GM19239 (cell line): ENCODE data around the gene HNRNPC.
A peak's percentile ranks its signal among the peaks of the same experiment; 100 is the strongest.
"Not testable (repeated sequence)": the region's sequence is repeated elsewhere in the genome, so short reads cannot be mapped to it uniquely, and the experiment has no call there.

Experiments used
- DNase-seq: peaks from one replicate; pipeline ENCODE4 v3.0.0; 2011; ENCODE audit warnings: low spot score; ENCODE audit not compliant: insufficient read length
- FAIRE-seq: peaks from 2 replicates; lab custom pipeline; 2011; peaks lifted over from hg19 to GRCh38; lab: Jason Lieb, UNC

HNRNPC gene

GRCh38 chr14:21248739-21249411 is 20.4 kb downstream of the HNRNPC start:
- FAIRE-seq, result no peak

GRCh38 chr14:21248338-21248737 is 20.9 kb downstream of the HNRNPC start:
- DNase-seq (no peak), FAIRE-seq (no peak)

More at GRCh38 chr14:21248739-21249411, 20.4 kb downstream of the HNRNPC start:
- no peak for DNase-seq

GRCh38 chr14:21245813-21246212 is 23.4 kb downstream of the HNRNPC start:
- no peak for FAIRE-seq

GRCh38 chr14:21244544-21244943 is 24.7 kb downstream of the HNRNPC start:
- FAIRE-seq, result no peak
- no peak for DNase-seq

More at GRCh38 chr14:21245813-21246212, 23.4 kb downstream of the HNRNPC start:
- DNase-seq, result no peak

- no peak for DNase-seq
Observed at GRCh38 chr14:21241218-21241819, 27.9 kb downstream of the HNRNPC start.

GRCh38 chr14:21240417-21240816 is 28.8 kb downstream of the HNRNPC start:
- DNase-seq (no peak), FAIRE-seq (peak; percentile 14)

More at GRCh38 chr14:21241218-21241819, 27.9 kb downstream of the HNRNPC start:
- no peak for FAIRE-seq

- FAIRE-seq (peak; percentile 37), DNase-seq (no peak)
Observed at GRCh38 chr14:21238823-21239518, 30.3 kb downstream of the HNRNPC start.

GRCh38 chr14:21236948-21237797 is 32.1 kb downstream of the HNRNPC start:
- DNase-seq (no peak), FAIRE-seq (no peak)

- FAIRE-seq (no peak), DNase-seq (no peak)
Observed at GRCh38 chr14:21234112-21234511, 35.1 kb downstream of the HNRNPC start.

- FAIRE-seq (no peak), DNase-seq (no peak)
Observed at GRCh38 chr14:21233457-21234076, 35.7 kb downstream of the HNRNPC start.

- DNase-seq (no peak), FAIRE-seq (no peak)
Observed at GRCh38 chr14:21231020-21231652, 38.1 kb downstream of the HNRNPC start.

- DNase-seq (no peak), FAIRE-seq (no peak)
Observed at GRCh38 chr14:21229821-21230220, 39.4 kb downstream of the HNRNPC start.

- FAIRE-seq (no peak), DNase-seq (no peak)
Observed at GRCh38 chr14:21227981-21228380, 41.3 kb downstream of the HNRNPC start.

GRCh38 chr14:21227150-21227549 is 42.1 kb downstream of the HNRNPC start:
- DNase-seq, result no peak
- FAIRE-seq, result no peak

- FAIRE-seq (no peak), DNase-seq (no peak)
Observed at GRCh38 chr14:21226467-21226866, 42.8 kb downstream of the HNRNPC start.

- not testable (repeated sequence) for DNase-seq, FAIRE-seq
Observed at GRCh38 chr14:21225164-21225563, 44.1 kb downstream of the HNRNPC start.

- FAIRE-seq (no peak), DNase-seq (no peak)
Observed at GRCh38 chr14:21220874-21221477, 48.3 kb downstream of the HNRNPC start.

- FAIRE-seq (no peak), DNase-seq (no peak)
Observed at GRCh38 chr14:21219561-21220111, 49.6 kb downstream of the HNRNPC start.

GRCh38 chr14:21219120-21219519 is 50.1 kb downstream of the HNRNPC start:
- DNase-seq (no peak), FAIRE-seq (no peak)
